Measurements from ENCODE around the gene OCSTAMP.

Gene OCSTAMP

DNA sequence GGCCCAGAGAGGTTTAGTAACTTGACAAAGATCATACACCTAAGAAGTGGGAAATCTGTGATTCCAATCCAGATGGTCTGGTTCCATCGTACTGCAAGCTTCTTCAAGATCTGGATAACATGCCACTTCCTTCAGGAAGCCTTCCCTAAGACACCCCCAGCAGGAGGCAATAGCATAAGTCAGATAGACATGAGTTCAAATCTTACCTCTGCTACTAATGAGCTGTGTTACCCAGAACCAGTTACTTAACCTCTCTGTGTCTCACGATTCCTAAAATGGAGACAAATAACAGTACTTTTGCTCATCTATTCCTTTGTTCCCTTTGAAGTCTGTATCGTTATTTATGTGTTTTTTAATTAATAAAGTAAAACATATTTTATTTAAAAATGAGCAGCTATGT lies 22.3 kb upstream of the OCSTAMP start:
- H3K27ac ChIP-seq, result no peak overlapping the region; the same call in 1 of the 2 replicates
- TF ChIP-seq, protein P1, sequence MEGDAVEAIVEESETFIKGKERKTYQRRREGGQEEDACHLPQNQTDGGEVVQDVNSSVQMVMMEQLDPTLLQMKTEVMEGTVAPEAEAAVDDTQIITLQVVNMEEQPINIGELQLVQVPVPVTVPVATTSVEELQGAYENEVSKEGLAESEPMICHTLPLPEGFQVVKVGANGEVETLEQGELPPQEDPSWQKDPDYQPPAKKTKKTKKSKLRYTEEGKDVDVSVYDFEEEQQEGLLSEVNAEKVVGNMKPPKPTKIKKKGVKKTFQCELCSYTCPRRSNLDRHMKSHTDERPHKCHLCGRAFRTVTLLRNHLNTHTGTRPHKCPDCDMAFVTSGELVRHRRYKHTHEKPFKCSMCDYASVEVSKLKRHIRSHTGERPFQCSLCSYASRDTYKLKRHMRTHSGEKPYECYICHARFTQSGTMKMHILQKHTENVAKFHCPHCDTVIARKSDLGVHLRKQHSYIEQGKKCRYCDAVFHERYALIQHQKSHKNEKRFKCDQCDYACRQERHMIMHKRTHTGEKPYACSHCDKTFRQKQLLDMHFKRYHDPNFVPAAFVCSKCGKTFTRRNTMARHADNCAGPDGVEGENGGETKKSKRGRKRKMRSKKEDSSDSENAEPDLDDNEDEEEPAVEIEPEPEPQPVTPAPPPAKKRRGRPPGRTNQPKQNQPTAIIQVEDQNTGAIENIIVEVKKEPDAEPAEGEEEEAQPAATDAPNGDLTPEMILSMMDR (conservative IDR thresholded peaks at IDR 0.05), result no peak

DNA sequence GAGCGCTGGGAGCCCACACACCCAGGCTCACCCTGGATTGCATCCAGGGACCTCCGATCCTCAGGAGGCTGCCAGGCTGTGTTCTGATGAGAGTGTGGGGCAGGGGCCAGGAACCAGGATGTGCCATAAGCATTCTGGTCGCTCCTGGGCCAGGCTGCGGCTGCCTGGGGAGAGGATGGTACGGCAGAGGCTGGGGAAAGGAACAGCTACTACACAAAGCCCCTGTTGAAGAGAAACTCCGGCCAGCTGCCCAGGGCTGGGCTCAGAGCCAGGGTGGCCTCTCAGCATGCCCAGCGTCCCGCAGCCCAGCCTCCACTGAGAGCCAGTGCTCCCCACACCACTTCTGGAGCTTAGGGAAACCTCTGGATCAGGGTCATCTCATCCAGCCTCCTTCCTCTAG lies 21.7 kb upstream of the OCSTAMP start:
- TF ChIP-seq, protein P1 (conservative IDR thresholded peaks at IDR 0.05), result no peak

DNA sequence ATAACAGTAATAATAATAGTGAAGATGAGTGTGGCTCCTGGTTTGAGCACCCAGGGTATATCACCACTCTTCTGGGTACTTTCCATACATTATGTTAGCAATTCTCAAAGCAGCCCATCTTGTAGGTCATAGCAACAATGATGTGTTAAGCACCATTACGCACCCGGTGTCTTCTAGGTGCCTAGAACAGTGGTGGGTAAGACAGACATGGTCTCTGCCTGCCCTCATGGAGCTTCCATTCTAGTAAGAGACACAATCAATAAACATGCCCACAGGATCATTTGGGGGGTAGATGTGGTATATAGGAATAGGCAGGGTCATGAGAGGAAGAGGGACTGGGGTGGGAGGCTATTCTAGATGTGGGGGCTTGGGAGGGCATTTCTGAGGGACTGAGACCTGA lies 21.0 kb upstream of the OCSTAMP start:
- no peak overlapping the region; the same call in 1 of the 2 replicates for H3K27ac ChIP-seq
- TF ChIP-seq, protein P1 (conservative IDR thresholded peaks at IDR 0.05), result no peak

More for the DNA sequence above, 21.7 kb upstream of the OCSTAMP start:
- no peak overlapping the region; the same call in 1 of the 2 replicates for H3K27ac ChIP-seq

DNA sequence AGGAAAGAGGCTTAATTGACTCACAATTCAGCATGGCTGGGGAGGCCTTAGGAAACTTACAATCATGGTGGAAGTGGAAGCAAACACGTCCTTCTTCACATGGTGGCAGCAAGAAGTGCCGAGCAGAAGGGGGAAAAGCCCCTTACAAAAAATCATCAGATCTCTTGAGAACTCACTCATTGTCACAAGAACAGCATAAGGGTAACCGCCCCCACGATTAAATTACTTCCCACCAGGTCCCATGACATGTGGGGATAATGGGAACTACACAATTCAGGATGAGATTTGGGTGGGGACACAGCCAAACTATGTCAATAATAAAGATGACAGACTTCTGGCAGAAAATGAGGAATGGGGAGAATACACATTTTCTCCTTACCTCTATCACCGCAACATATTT lies 20.5 kb upstream of the OCSTAMP start:
- no peak overlapping the region for H3K27ac ChIP-seq
- TF ChIP-seq, protein P1 (conservative IDR thresholded peaks at IDR 0.05), result no peak

DNA sequence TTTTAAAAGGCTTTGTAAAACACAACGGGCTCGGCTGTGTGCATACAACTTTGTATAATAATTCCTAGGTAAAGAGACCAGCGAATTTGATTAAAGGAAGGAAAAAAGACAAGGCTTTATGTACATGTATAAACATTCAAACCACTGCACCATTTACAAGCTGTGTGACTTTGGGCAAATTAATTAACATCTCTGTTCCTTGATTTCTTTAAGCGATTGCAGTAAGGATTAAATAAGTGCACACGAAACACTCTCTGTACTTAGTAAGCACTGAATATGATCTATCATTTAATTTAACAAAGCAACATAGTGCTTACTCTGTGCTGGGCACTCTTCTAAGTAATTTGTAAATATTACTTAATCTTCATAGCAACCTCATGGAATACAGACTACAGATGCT lies 19.5 kb upstream of the OCSTAMP start:
- TF ChIP-seq, protein P1 (conservative IDR thresholded peaks at IDR 0.05), result no peak
- H3K27ac ChIP-seq, result no peak overlapping the region; the same call in 1 of the 2 replicates

DNA sequence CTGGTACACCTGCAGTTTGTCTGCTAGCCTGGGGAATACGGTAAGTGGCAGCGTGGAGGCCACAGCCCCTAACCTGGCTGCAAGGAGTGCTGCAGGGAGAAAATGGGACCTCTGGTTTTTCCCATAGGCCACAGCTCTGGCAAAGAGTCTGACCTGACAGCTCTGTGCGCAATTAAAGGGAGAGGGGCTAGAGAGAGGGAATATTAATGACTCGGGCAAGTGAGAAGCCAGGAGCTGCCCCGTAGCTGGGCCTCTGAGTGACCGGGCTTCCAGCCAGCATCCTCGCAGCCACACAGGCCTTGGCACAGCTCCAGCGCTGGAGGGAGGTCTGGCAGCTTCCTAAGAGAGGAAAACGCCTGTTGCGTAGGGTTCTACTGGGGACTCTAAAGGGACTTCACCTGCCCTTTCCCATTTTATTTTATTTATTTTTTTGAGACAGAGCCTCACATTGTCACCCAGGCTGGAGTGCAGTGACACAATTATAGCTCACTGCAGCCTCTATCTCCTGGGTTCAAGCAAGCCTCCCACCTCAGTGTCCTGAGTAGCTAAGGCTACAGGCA lies 18.2 kb upstream of the OCSTAMP start:
- TF ChIP-seq, protein P1 (conservative IDR thresholded peaks at IDR 0.05), result no peak
- H3K27ac ChIP-seq, result peak overlapping the region; percentile 74

DNA sequence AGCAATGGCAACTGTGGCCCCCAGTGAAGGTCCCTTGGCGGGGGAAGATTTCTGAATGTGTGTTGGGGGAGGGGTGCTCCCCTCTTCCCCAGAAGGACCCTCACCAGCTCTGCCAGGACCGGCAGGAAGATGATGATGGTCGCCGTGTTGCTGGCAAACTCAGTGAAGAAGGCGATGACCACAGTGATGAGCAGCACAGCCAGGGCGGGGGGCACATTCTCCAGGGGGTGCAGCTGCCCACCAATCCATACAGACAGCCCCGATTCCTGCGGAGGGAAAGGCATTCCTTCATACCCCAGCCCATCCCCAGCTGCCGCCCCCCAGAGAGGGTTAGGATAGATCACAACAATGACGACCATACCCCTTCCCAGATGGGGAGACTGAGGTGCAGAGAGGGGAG lies 15.7 kb upstream of the OCSTAMP start:
- TF ChIP-seq, protein P1 (conservative IDR thresholded peaks at IDR 0.05), result no peak
- no peak overlapping the region for H3K27ac ChIP-seq

All from VCaP (cell line).